ENCODE data around the gene RPS6KB2.

Gene RPS6KB2

GRCh38 chr11:67428052-67429001 lies at the start of gene RPS6KB2:
RPS6KB2 (plus strand) TSS chr11:67428494; CDS start chr11:67428546, 52 bp downstream.
- peak; percentile 98 for DNase-seq (ENCODE audit: low spot score)

DNA sequence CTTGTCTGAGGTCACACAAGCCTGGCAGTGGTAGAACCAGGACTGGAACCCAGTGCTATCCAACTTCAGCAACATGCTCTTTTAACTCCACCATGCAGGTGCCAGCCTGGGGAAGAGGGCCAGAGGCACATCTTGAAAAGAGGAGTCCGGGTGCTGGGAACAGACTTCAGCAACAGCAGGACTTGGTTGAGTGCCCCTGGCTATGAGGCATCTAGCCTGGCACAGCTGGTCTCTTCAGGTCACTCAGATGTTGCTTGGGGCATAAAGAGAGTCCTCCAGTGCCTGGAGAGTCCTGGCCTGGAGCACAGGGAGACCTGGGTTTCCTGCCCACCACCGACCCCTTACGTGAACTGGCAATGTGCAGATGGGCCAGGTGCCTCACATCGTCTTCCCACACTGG lies 49.8 kb upstream of the RPS6KB2 start:
- DNase-seq (ENCODE audit: low spot score) = no peak

GRCh38 chr11:67379061-67380058 lies 48.9 kb upstream of the RPS6KB2 start:
- peak; percentile 60 for DNase-seq (ENCODE audit: low spot score)

GRCh38 chr11:67381244-67381972 lies 46.9 kb upstream of the RPS6KB2 start:
- no peak for DNase-seq (ENCODE audit: low spot score)

- peak; percentile 76 for DNase-seq (ENCODE audit: low spot score)
Observed at GRCh38 chr11:67382276-67383136, 45.8 kb upstream of the RPS6KB2 start.

DNA sequence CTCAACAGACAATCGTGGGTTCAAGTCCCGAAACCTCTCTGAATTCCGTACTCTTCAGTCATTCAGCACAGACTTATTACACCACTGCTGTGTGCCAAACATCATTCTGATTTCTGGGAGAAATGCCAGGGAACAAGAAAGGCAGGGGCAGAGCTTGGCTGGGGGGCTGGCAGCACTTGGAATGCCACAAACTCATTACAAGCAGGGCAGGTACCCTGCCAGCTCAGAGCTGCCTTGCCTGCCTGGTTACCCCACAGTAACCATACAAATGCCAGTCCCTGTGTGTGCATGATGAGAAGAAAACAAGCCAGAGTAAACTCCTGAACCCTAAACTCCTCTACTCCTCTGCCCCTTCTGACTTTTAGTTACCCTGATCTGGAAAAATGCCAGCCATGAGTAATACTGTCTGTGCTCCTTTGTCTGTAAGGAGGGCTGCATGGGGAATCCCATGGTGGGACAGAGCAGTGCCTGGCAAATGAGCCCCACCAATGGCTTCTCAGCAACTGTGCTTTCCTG lies 43.4 kb upstream of the RPS6KB2 start:
- DNase-seq (ENCODE audit: low spot score) = no peak

DNA sequence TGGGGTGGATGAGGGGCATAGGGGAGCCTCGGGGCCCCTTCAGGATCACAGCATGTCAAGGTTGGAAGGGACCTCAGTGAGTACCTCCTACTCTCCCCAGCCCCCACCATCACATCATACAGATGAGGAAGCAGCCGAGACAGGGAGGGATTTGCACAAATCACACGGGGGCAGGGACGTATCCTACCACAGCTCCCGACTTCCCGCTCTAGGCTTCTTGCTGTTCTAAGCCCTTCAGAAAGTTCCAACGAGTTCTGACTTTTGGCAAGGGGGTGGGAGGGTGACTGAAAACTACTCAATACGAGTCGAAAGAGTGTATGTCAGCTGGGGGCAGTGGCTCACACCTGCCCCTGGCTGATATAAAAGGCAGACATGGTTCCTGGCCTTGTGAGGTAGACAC lies 41.2 kb upstream of the RPS6KB2 start:
- DNase-seq (ENCODE audit: low spot score) = no peak

DNA sequence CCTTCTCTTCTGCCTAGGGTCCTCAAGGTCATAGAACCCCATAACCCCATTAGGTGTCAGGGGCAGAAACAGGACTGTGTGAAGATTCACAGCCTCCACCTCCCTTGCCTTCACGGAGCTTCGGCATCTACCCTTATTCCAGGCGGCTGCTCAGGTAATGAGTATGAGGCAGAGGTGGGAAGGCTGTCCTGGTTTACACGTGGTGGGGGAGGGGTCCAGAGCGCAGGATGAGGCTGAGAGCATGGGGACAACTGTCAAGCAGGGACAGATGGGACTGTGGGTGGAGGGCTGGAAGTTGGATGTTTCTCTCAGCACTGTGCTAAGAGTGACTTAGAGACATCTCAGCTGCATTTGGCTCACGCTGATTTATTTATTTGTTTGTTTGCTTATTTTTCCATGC lies 40.8 kb upstream of the RPS6KB2 start:
- no peak for DNase-seq (ENCODE audit: low spot score)

DNA sequence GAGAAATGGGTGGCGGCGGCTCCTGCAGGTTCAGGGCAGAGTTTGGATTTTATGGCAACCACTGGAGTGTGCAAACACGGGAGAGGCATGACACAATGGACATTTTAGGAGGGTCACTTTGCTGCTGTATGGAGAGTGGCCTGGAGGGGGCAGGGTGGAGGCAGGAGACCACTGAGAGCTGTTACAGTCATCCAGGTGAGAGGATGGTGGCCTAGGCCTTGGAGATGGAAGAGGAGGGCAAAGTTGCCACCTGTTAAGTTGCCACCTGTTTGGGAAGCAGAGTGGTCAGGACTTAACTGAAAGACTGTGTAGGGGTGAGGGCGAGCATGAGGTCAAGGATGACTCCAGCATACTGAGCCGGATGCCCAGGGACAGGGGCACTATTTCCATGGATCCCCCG lies 38.8 kb upstream of the RPS6KB2 start:
- peak; percentile 41 for DNase-seq (ENCODE audit: low spot score)

- no peak for DNase-seq (ENCODE audit: low spot score)
Observed at GRCh38 chr11:67390947-67391303, 37.4 kb upstream of the RPS6KB2 start.

- peak; percentile 93 for DNase-seq (ENCODE audit: low spot score)
Observed at GRCh38 chr11:67391304-67392182, 36.8 kb upstream of the RPS6KB2 start, which contains the start of gene RAD9A. RAD9A (plus strand) TSS chr11:67391986; CDS start chr11:67392045, 59 bp downstream.

DNA sequence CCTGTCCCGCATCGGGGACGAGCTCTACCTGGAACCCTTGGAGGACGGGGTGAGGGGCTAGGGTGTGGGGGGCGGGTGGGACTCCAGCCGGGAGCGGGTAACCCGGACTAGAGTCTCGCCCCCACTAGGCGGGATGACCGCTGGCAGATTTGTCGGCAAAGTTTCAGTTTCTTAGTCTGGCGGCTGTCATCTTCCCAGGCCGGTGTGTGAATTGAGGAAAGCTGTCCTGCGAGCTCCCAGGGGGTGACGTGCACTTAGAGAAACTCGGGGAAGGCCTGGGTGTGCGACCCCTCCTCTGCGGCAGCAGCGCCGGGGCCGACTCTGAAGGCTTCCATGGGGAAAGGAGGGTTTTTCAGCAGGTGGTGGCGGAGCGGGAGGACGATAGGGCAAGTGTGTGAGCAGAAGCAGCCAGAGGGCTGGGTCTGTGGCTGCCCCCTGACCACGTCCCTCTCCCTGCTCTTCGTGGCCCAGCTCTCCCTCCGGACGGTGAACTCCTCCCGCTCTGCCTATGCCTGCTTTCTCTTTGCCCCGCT lies 36.0 kb upstream of the RPS6KB2 start:
- no peak for DNase-seq (ENCODE audit: low spot score)

DNA sequence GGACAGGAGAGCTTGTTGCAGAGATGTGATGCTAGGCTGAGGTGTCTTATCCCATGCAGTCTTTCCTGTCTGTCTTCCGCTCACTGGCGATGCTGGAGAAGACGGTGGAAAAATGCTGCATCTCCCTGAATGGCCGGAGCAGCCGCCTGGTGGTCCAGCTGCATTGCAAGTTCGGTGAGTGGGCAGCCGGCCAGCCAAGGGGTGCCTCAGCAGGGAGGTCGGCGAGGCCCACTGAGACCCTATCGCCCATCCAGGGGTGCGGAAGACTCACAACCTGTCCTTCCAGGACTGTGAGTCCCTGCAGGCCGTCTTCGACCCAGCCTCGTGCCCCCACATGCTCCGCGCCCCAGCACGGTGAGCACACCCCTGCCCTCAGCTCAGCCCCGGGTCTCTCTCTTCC lies 34.9 kb upstream of the RPS6KB2 start:
- no peak for DNase-seq (ENCODE audit: low spot score)

DNA sequence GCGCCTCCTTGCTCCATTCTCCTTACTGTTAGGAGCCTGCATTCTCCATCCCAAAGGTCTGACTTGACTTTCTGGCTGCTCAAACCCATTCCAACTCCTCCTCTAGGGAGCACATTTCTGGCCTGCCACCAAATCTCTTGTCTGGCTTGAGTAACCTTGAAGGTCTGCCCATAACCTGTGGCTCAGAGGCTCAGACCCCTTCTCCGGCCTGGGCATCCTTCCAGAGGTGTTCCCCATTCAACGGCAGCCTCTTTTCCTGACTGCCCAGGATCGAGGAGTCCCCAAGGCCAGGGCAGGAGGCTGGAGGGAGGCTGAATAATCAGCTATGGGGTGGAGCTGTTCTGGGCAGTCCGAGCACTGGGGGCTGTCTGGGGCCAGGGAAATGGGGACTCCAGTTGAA lies 34.3 kb upstream of the RPS6KB2 start:
- DNase-seq (ENCODE audit: low spot score) = no peak

DNA sequence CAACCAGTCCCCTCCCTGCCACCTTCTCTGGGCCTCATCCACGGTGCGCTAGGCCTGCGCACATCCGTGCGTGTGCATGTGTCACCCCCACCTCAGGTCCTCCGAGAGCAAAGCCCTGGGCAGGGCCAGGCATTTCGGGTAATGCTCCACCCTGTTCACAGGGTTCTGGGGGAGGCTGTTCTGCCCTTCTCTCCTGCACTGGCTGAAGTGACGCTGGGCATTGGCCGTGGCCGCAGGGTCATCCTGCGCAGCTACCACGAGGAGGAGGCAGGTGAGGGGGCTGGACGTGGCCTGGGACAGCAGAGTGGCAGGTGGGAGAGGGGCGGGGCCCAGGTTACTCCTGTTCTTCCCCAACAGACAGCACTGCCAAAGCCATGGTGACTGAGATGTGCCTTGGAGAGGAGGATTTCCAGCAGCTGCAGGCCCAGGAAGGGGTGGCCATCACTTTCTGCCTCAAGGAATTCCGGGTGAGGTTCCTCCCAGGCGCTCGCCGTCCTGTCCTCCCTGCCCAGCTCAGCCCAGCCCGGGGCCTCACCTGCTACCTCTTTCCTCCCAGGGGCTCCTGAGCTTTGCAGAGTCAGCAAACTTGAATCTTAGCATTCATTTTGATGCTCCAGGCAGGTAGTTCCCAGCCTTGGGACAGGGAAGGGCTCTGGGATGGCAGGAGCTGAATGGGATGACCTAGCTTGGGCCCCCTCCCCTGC lies 32.6 kb upstream of the RPS6KB2 start:
- DNase-seq (ENCODE audit: low spot score) = no peak

- no peak for DNase-seq (ENCODE audit: low spot score)
Observed at GRCh38 chr11:67396259-67396581, 32.1 kb upstream of the RPS6KB2 start.

DNA sequence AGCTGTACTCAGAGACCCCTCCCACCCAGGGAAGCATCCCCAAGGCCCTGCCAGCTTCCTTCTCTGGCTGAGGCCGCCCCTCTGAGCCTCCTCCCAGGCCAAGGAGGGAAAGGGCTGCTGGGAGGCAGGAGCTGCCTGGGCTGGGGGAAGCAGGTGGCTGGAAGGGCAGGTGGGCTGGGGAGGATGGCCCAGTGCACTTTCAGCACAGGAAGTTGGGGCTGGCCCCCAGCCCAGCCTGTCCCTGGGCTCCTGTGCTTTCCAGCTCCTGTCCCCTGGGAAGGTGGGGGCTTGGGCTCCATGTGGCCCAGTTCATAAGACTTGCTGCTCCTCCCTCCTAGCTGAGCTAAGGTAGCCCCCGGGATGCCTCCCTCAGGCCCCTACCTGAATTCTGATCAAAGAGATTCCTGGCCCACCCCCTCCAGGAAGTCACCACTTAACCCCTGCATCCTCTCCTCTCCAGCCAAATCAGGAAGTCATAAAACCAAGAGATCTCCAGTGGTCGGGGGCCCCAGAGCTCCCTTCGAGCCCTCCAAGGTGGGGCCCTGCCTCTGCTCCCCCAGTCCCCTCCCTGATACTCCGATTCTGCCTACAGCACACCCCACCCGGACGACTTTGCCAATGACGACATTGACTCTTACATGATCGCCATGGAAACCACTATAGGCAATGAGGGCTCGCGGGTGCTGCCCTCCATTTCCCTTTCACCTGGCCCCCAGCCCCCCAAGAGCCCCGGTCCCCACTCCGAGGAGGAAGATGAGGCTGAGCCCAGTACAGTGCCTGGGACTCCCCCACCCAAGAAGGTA lies 31.5 kb upstream of the RPS6KB2 start:
- no peak for DNase-seq (ENCODE audit: low spot score)

- no peak for DNase-seq (ENCODE audit: low spot score)
Observed at GRCh38 chr11:67397536-67397935, 30.8 kb upstream of the RPS6KB2 start.

All from LoVo (cell line).